Mesenchymal stem cell (in vitro differentiated cells and primary cell): ENCODE data around the gene TRAPPC10.

ENCODE experiments used
- DNase-seq: peaks from one replicate; pipeline ENCODE4 v3.0.0-alpha.2; 2013
- H2AFZ ChIP-seq: one replicate; pipeline ENCODE4 v1.6.1; 2013; ENCODE audit warnings: low read depth, mild to moderate bottlenecking, control low read depth, inconsistent platforms, low read length, moderate library complexity
- H2AK5ac ChIP-seq: 2 replicates; pipeline ENCODE4 v1.6.1; 2013; ENCODE audit warnings: low read length, moderate library complexity, mild to moderate bottlenecking, inconsistent platforms; ENCODE audit not compliant: severe bottlenecking
- H2BK120ac ChIP-seq: one replicate; pipeline ENCODE4 v1.6.1; 2013; ENCODE audit warnings: low read depth, mild to moderate bottlenecking, inconsistent platforms, low read length, moderate library complexity
- H2BK12ac ChIP-seq, 2 experiments: one replicate each; pipeline ENCODE4 v1.6.1; 2013; ENCODE audit warnings: inconsistent platforms in 2 of 2, low read length in 2 of 2, mild to moderate bottlenecking in 2 of 2, moderate library complexity in 2 of 2, control low read depth in 1 of 2
- H2BK15ac ChIP-seq: one replicate; pipeline ENCODE4 v1.6.1; 2013; ENCODE audit warnings: mild to moderate bottlenecking, low read depth, inconsistent platforms; ENCODE audit not compliant: poor library complexity, severe bottlenecking
- H2BK5ac ChIP-seq: 2 replicates; pipeline ENCODE4 v1.6.1; 2013; ENCODE audit warnings: low read depth, mild to moderate bottlenecking, low read length, control low read depth, inconsistent platforms; ENCODE audit not compliant: poor library complexity, severe bottlenecking
- H3K14ac ChIP-seq, 2 experiments: one replicate each; pipeline ENCODE4 v1.6.1; 2013; ENCODE audit warnings: inconsistent platforms in 2 of 2, low read length in 2 of 2, control low read depth in 1 of 2, mild to moderate bottlenecking in 1 of 2, moderate library complexity in 1 of 2
- H3K18ac ChIP-seq, 2 experiments: one replicate each; pipeline ENCODE4 v1.6.1; 2013; ENCODE audit warnings: inconsistent platforms in 2 of 2, low read length in 2 of 2, control low read depth in 1 of 2, low read depth in 1 of 2, mild to moderate bottlenecking in 1 of 2
- H3K23ac ChIP-seq, 2 experiments: one replicate each; pipeline ENCODE4 v1.6.1; 2013; ENCODE audit warnings: inconsistent platforms in 2 of 2, low read length in 2 of 2, mild to moderate bottlenecking in 2 of 2, moderate library complexity in 2 of 2, control low read depth in 1 of 2
- H3K27ac ChIP-seq: 2 replicates; pipeline ENCODE4 v1.5.1; 2013; ENCODE audit warnings: mild to moderate bottlenecking, moderate library complexity, low read length, control low read depth, inconsistent platforms; ENCODE audit not compliant: poor library complexity, severe bottlenecking
- H3K27me3 ChIP-seq, 2 experiments: 2 replicates each; pipeline versions ENCODE4 v1.6.1 to v1.7.0; 2013; ENCODE audit warnings: low read length in 2 of 2, mild to moderate bottlenecking in 2 of 2, moderate library complexity in 2 of 2, control low read depth in 1 of 2, inconsistent platforms in 1 of 2; ENCODE audit not compliant: control insufficient read depth in 1 of 2, insufficient read depth in 1 of 2
- H3K36me3 ChIP-seq, 2 experiments: 2 replicates each; pipeline versions ENCODE4 v1.6.1 to v1.7.0; 2013; ENCODE audit warnings: low read length in 2 of 2, control low read depth in 1 of 2, inconsistent platforms in 1 of 2, low read depth in 1 of 2, mild to moderate bottlenecking in 1 of 2; ENCODE audit not compliant: insufficient read depth in 2 of 2, control insufficient read depth in 1 of 2
- H3K4ac ChIP-seq, 2 experiments: one replicate each; pipeline ENCODE4 v1.6.1; 2013; ENCODE audit warnings: inconsistent platforms in 2 of 2, low read length in 2 of 2, mild to moderate bottlenecking in 2 of 2, moderate library complexity in 2 of 2, control low read depth in 1 of 2, low read depth in 1 of 2
- H3K4me1 ChIP-seq: 2 replicates; pipeline ENCODE4 v1.6.1; 2013; ENCODE audit warnings: low read depth, low read length, control low read depth; ENCODE audit not compliant: control insufficient read depth, insufficient read depth
- H3K4me2 ChIP-seq: 2 replicates; pipeline ENCODE4 v1.6.1; 2013; ENCODE audit warnings: low read length, mild to moderate bottlenecking, inconsistent platforms; ENCODE audit not compliant: poor library complexity, severe bottlenecking
- H3K4me3 ChIP-seq, 2 experiments: 2 replicates each; pipeline versions ENCODE4 v1.5.1 to v1.7.0; 2013; ENCODE audit warnings: low read length in 2 of 2, mild to moderate bottlenecking in 2 of 2, control low read depth in 1 of 2, low read depth in 1 of 2; ENCODE audit not compliant: insufficient read depth in 1 of 2
- H3K79me1 ChIP-seq: replicated peaks from 2 replicates; pipeline ENCODE4 v1.6.1; 2013; ENCODE audit warnings: mild to moderate bottlenecking, control low read depth, low read length, inconsistent platforms; ENCODE audit not compliant: poor library complexity, severe bottlenecking
- H3K9ac ChIP-seq: 2 replicates; pipeline ENCODE4 v1.7.0; 2013; ENCODE audit warnings: mild to moderate bottlenecking, low read length, moderate library complexity
- H3K9me3 ChIP-seq: 2 replicates; pipeline ENCODE4 v1.7.0; 2013; ENCODE audit warnings: mild to moderate bottlenecking, low read length; ENCODE audit not compliant: control insufficient read depth
- H4K8ac ChIP-seq: one replicate; pipeline ENCODE4 v1.6.1; 2013; ENCODE audit warnings: inconsistent platforms, mild to moderate bottlenecking, low read length, moderate library complexity
- H4K91ac ChIP-seq: one replicate; pipeline ENCODE4 v1.6.1; 2013; ENCODE audit warnings: mild to moderate bottlenecking, low read length, inconsistent platforms
- WGBS: methylation state at CpG from one replicate; pipeline ENCODE4 v1.1.7; 2013; ENCODE audit warnings: mixed read lengths; 5-methylcytosine and 5-hydroxymethylcytosine counted together

TRAPPC10 gene

DNA sequence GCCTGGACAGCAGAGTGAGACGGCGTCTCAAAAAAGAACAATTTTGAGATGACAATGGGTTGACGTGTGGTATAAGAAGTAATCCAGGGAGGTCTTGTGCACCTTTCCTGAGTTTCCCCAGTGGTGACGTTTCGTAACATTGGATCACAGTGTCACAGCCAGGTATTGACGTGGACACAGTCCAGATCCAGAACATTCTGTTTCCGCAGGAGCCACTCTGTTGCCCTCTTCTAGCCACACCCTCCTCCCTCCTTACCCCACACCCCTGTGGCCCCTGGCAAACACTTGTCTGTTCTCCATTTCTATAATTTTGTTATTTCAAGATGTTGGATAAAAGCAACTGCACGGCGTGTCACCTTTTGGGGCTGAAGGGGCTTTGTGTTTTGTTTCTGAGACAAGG lies 6.5 kb upstream of the TRAPPC10 start:
- no peak for DNase-seq
- Histone ChIP-seq H2BK120ac (peak overlapping the region; percentile 64), H3K4me3 (no peak overlapping the region), H3K27me3 (no peaks in the 10 kb centered on the region), H3K23ac (no peak overlapping the region), H3K4me2 (no peak overlapping the region), H3K14ac (no peak overlapping the region), H3K36me3 (no peaks in the 10 kb centered on the region), H3K4ac (peak overlapping the region; percentile 19 to 24), H2AFZ (no peak overlapping the region), H2BK12ac (peak overlapping the region; percentile 75 to 90), H2BK5ac (no peak overlapping the region), H3K79me1 (no peaks in the 10 kb centered on the region), H3K4me1 (peaks cover 17% of the 10 kb centered on the region), H4K8ac (peak overlapping the region; percentile 97), H3K9me3 (no peaks in the 10 kb centered on the region), H3K9ac (peak overlapping the region; percentile 81), H2BK15ac (peak overlapping the region; percentile 55), H2AK5ac (peak overlapping the region; percentile 85), H3K27ac (peak overlapping the region; percentile 88), H4K91ac (peak overlapping the region; percentile 70), H3K18ac (peak overlapping the region; percentile 70 to 84)
- whole genome bisulfite sequencing = 98% methylated on average over 8 of the region's 9 CpGs

DNA sequence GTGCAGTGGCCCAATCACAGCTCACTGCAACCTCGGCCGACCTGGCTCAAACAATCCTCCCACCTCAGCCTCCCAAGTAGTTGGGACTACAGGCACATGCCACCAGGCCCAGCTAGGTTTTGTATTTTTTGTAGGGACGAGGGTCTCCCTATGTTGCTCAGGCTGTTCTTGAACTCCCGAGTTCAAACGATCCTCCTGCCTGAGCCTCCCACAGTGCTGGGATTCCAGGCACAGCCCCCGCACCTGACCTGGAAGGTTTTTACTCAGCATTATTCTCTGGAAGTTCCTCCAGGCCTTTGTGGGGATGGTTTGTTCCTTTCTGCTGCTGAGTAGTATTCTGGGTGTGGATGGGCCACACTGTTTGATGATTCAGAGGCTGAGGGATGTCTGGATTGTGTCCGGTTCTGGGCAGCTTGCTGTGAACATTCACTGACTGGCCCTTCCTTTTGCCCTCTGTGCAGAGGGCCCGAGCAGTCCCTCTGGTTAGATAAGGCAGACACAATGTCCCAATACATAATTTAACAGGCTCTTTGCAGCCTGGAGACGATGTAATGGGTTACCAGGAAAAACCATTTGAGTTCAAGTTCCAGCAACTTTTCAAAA lies 6.0 kb upstream of the TRAPPC10 start:
- 38% methylated on average over 8 of the region's 9 CpGs for WGBS
- Histone ChIP-seq H3K18ac (peak overlapping the region; percentile 70 to 84), H3K27me3 (no peaks in the 10 kb centered on the region), H3K4me1 (peaks cover 20% of the 10 kb centered on the region), H2AK5ac (no peak overlapping the region), H2AFZ (no peak overlapping the region), H2BK12ac (peak overlapping the region in 1 of 2 experiments; percentile 90), H3K9ac (peak overlapping the region; percentile 81), H3K4me3 (peak overlapping the region in 1 of 2 experiments; percentile 27), H3K4ac (peak overlapping the region; percentile 19 to 24), H3K79me1 (no peaks in the 10 kb centered on the region), H4K8ac (peak overlapping the region; percentile 72), H2BK120ac (peak overlapping the region; percentile 64), H3K23ac (no peak overlapping the region), H2BK5ac (no peak overlapping the region), H3K27ac (peak overlapping the region; percentile 88), H3K14ac (no peak overlapping the region), H3K9me3 (no peaks in the 10 kb centered on the region), H4K91ac (peak overlapping the region; percentile 70), H3K4me2 (no peak overlapping the region), H2BK15ac (peak overlapping the region; percentile 55), H3K36me3 (no peaks in the 10 kb centered on the region)
- peak; percentile 96 for DNase-seq

DNA sequence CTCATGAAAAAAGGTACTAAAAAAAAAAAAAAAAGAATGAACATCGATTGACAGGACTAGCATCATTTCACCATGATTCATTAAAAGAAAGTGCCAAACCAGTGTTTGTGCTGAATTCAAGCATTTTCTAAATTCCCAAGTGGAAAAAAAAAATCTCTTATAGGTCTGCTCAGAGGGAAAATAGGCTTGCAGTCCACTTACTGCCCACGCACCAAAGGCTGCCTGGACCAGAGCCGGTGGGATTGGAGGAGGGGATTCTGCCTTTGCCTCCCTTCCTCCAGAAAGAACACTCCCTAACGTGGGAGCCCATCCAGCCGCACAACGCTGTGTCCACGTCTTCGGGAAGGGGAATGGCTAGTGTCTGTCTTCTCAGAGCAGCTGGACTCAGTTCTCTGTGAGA lies 5.5 kb upstream of the TRAPPC10 start:
- H2BK120ac ChIP-seq = peak overlapping the region; percentile 54
- 56% methylated on average over 8 of the region's 8 CpGs for WGBS
- peak overlapping the region; percentile 81 for H3K9ac ChIP-seq
- H2BK15ac ChIP-seq = peak overlapping the region; percentile 90
- no peak for DNase-seq
- H3K18ac ChIP-seq = peak overlapping the region; percentile 60 to 84
- no peaks in the 10 kb centered on the region for H3K27me3 ChIP-seq
- peak overlapping the region; percentile 74 for H4K8ac ChIP-seq
- peak overlapping the region; percentile 88 for H3K27ac ChIP-seq
- H2BK12ac ChIP-seq = peak overlapping the region; percentile 76 to 92
- peak overlapping the region; percentile 75 for H2BK5ac ChIP-seq
- peak overlapping the region; percentile 94 for H4K91ac ChIP-seq
- H3K4ac ChIP-seq = peak overlapping the region; percentile 8 to 84
- H3K36me3 ChIP-seq = no peaks in the 10 kb centered on the region
- no peaks in the 10 kb centered on the region for H3K9me3 ChIP-seq
- peak overlapping the region in 1 of 2 experiments; percentile 23 for H3K14ac ChIP-seq
- no peak overlapping the region for H3K23ac ChIP-seq
- peaks cover 20% of the 10 kb centered on the region for H3K4me1 ChIP-seq
- no peaks in the 10 kb centered on the region for H3K79me1 ChIP-seq
- H2AFZ ChIP-seq = no peak overlapping the region
- H3K4me2 ChIP-seq = no peak overlapping the region
- H2AK5ac ChIP-seq = peak overlapping the region; percentile 24
- H3K4me3 ChIP-seq = peak overlapping the region in 1 of 2 experiments; percentile 27

DNA sequence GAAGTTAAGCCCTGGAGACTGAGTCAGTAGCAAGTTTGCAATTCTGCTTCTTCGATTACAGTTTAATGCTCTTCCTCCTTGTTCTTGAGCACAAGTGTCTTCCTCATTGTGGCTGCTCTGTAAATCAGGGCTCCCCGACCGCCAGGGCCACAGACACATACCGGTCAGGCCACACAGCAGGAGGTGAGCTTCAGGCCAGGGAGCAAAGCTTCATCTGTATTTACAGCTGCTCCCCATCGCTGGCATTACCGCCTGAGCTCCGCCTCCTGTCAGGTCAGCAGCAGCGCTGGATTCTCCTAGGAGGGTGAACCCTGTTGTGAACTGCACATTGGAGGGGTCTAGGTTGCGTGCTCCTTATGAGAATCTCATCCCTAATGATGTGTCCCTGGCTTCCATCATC lies 1.7 kb upstream of the TRAPPC10 start:
- Histone ChIP-seq H3K9me3 (no peaks in the 10 kb centered on the region), H4K91ac (no peak overlapping the region), H2BK120ac (no peak overlapping the region), H3K79me1 (no peaks in the 10 kb centered on the region), H3K4me2 (peak overlapping the region; percentile 36), H3K27me3 (no peaks in the 10 kb centered on the region), H2BK12ac (peak overlapping the region in 1 of 2 experiments; percentile 92), H2AFZ (no peak overlapping the region), H3K4me3 (no peak overlapping the region), H3K23ac (peak overlapping the region in 1 of 2 experiments; percentile 90), H2BK5ac (no peak overlapping the region), H3K9ac (no peak overlapping the region), H3K27ac (peak overlapping the region; percentile 93), H2BK15ac (no peak overlapping the region), H3K4ac (no peak overlapping the region), H3K18ac (no peak overlapping the region), H2AK5ac (no peak overlapping the region), H3K14ac (no peak overlapping the region), H4K8ac (no peak overlapping the region), H3K4me1 (peaks cover 21% of the 10 kb centered on the region), H3K36me3 (no peaks in the 10 kb centered on the region)
- no peak for DNase-seq
- 57% methylated on average over 7 of the region's 9 CpGs for WGBS
